Left lung (tissue), 10 donors: Measurements from ENCODE around the gene IL4R. TPM values are rescaled to one million over a fixed set of nuclear protein-coding genes. Genes with fewer than 3 reads are reported as not detected.

Experiments used
- ATAC-seq: fragments of 200-7000 bp; cut with Tn5 transposase; one replicate; pipeline ENCODE4 v1.9.1; 2020; ENCODE audit warnings: moderate library complexity
- DNase-seq, 4 donors: peaks; one replicate each; pipeline ENCODE4 v3.0.0-alpha.2; 2013 to 2020
- H3K27ac ChIP-seq, 2 donors: fragments of 200-600 bp; sonication (generic) in 1 of 2; one replicate each; pipeline versions ENCODE4 v1.5.0 to v1.8.0; 2020 to 2021
- H3K27me3 ChIP-seq, 2 donors: fragments of 200-600 bp; sonication (generic) in 1 of 2; one replicate each; pipeline versions ENCODE4 v1.5.0 to v1.8.0; 2020 to 2021
- H3K36me3 ChIP-seq, 2 donors: fragments of 200-600 bp; sonication (generic) in 1 of 2; one replicate each; pipeline versions ENCODE4 v1.5.0 to v1.8.0; 2020 to 2021
- H3K4me1 ChIP-seq, 2 donors: fragments of 200-600 bp; one replicate each; pipeline ENCODE4 v1.8.0; 2021
- H3K4me3 ChIP-seq, 2 donors: fragments of 200-600 bp; sonication (generic) in 1 of 2; one replicate each; pipeline versions ENCODE4 v1.5.0 to v1.8.0; 2020 to 2021; ENCODE audit warnings: mild to moderate bottlenecking in 1 of 2
- H3K9me3 ChIP-seq, 2 donors: fragments of 200-600 bp; sonication (generic) in 1 of 2; one replicate each; pipeline versions ENCODE4 v1.5.0 to v1.8.0; 2020 to 2021
- CTCF ChIP-seq, 2 donors: fragments of 200-600 bp; sonication (generic) in 1 of 2; IDR thresholded peaks; one replicate each; pipeline versions ENCODE4 v1.5.0 to v1.8.0; 2021; ENCODE audit warnings: antibody characterized with exemption in 2 of 2
- intact Hi-C, 2 donors: fragments of 100-400 bp; cut with DNase I; formaldehyde crosslinking; loops; one replicate each; pipeline versions ENCODE4 v1.11.2 to v1.14.2; 2022
- polyA plus RNA-seq, 6 donors: library from polyadenylated mRNA; unstranded; fragments of 120-200 nt; gene quantifications; one replicate each; pipeline ENCODE4 v1.2.1, GENCODE V29; 2013; ENCODE audit not compliant: insufficient read length in 6 of 6
- total RNA-seq, 2 donors: library from RNA; stranded (reverse); fragmentation: NEBNext Ultra II Directional; extraction: Animal tissue kit (Norgen Biotek cat#: 25700); gene quantifications; one replicate each; pipeline ENCODE4 v1.2.1, GENCODE V29; 2021
- donor health status: DM: no; HTN: yes; CAD: no.
- donor health status: DM: no; HTN: no; CAD: no.

The IL4R gene
- total and polyA plus RNA-seq, 8 donors: 29.4 to 133 (median 35.9) TPM

DNA sequence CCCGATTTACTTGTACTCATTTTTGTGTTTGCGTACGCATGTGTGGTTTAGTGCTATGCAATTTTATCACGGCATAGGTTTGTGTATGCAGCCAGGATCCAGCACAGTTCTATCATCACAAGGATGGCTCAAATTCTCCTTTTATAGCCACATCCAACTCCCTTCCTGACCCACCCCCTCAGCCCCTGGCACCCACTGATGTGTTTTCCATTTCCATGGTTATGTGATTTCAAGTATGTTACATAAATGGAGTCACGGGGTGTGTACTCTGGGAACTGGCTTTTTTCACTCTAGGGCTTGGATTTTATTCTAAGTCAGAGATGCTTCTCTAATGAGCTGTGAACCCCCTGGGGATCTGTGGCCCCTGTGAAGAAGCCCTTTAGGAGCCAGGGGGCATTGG is 16.8 kb downstream of the IL4R start:
- Histone ChIP-seq H3K9me3 (no peaks in the 10 kb centered on the region), H3K36me3 (peaks cover 0 to 54% of the 10 kb centered on the region in 2 donors), H3K27me3 (no peaks in the 10 kb centered on the region), H3K4me3 (no peak overlapping the region), H3K4me1 (peaks cover 37 to 99% of the 10 kb centered on the region in 2 donors), H3K27ac (peak overlapping the region; percentile 83 to 100)
- TF ChIP-seq CTCF (IDR thresholded peaks at IDR 0.05): no peak
- ATAC-seq (peak; percentile 46), DNase-seq (peak in 2 of 4 donors; percentile 73 to 74)
- intact Hi-C loops: no loop called here

DNA sequence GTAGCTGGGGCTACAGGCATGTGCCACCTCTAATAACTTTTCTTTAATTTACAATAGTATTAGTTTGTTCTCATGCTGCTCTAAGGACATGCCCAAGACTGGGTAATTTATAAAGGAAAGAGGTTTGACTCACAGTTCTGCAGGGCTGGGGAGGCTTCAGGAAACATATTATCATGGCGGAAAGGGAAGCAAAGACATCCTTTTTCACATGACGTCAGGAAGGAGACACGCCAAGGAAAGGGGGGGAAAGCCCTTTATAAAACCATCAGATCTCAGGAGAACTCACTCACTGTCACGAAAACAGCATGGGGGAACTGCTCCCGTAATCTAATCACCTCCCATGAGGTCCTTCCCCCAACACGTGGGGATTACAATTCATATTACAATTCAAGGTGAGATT is 18.3 kb downstream of the IL4R start:
- DNase-seq (no peak), ATAC-seq (no peak)
- no peak overlapping the region for H3K4me3 ChIP-seq
- no peaks in the 10 kb centered on the region for H3K27me3 ChIP-seq
- H3K4me1 ChIP-seq: peaks cover 36 to 99% of the 10 kb centered on the region in 2 donors
- no peak for TF ChIP-seq CTCF (IDR thresholded peaks at IDR 0.05)
- H3K36me3 ChIP-seq: peaks cover 0 to 65% of the 10 kb centered on the region in 2 donors
- H3K27ac ChIP-seq: peak overlapping the region; percentile 83 to 100
- intact Hi-C loops: no loop called here
- H3K9me3 ChIP-seq: no peaks in the 10 kb centered on the region

GRCh38 chr16:27333104-27333503 is 19.3 kb downstream of the IL4R start:
- Histone ChIP-seq H3K36me3 (peaks cover 0 to 73% of the 10 kb centered on the region in 2 donors), H3K4me3 (no peak overlapping the region), H3K4me1 (peaks cover 26 to 97% of the 10 kb centered on the region in 2 donors), H3K27ac (peak overlapping the region in 1 of 2 donors; percentile 100), H3K27me3 (no peaks in the 10 kb centered on the region), H3K9me3 (no peaks in the 10 kb centered on the region)
- DNase-seq (no peak), ATAC-seq (no peak)
- intact Hi-C loops: no loop called here
- no peak for TF ChIP-seq CTCF (IDR thresholded peaks at IDR 0.05)

DNA sequence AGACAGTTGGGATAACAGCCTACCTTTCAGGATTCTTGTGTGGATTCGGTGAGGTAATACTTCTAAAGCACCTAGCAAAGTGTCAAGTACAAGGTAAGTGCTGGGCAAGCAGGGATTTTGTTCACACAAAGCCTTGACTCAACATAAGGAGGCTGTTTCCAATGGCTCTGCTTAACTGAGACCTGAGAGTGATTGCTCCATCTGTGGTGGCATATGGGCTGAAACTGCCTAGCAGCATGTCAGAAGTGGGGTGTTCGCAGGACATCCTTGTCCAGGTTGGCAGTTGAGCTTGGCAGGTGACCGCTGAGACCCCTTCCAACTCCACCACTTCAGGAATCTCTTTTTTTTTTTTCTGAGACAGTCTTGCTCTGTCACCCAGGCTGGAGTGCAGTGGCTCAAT is 19.8 kb downstream of the IL4R start:
- TF ChIP-seq CTCF (IDR thresholded peaks at IDR 0.05): no peak
- Histone ChIP-seq H3K4me3 (no peak overlapping the region), H3K4me1 (peaks cover 23 to 97% of the 10 kb centered on the region in 2 donors), H3K36me3 (peaks cover 0 to 77% of the 10 kb centered on the region in 2 donors), H3K27ac (peak overlapping the region in 1 of 2 donors; percentile 100), H3K27me3 (no peaks in the 10 kb centered on the region), H3K9me3 (no peaks in the 10 kb centered on the region)
- DNase-seq (no peak), ATAC-seq (peak; percentile 30)
- intact Hi-C loops: no loop called here

DNA sequence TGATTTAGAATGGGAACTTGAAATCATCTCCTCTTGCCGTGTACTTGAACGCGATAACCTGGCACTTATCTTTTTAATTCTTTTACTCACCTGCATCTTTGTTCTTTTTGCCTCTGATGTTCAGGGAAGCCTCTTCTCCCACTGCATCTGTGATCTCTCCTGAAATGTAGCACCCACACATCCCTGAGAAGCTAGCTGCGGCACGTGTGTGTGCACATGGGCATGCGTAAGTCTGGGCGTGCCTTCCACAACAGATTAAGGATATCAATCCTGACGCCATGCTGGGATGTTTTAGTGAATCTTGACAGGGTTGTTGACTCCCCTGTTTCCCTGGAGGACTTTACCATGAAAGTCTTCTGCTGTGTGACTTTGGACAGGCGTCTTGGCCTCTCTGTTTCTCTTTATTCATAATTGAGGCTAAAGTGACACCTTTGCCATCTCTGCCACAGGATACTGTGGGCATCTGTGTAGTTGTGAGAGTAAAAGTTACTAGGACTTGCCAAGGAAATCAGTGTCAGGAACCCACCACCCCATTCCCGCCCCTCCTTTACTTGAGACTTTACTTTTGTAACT is 20.5 kb downstream of the IL4R start:
- H3K36me3 ChIP-seq: peaks cover 0 to 84% of the 10 kb centered on the region in 2 donors
- H3K4me1 ChIP-seq: peaks cover 21 to 97% of the 10 kb centered on the region in 2 donors
- DNase-seq (no peak), ATAC-seq (no peak)
- no peak overlapping the region for H3K4me3 ChIP-seq
- intact Hi-C loops: no loop called here
- H3K27ac ChIP-seq: peak overlapping the region in 1 of 2 donors; percentile 100
- TF ChIP-seq CTCF (IDR thresholded peaks at IDR 0.05): no peak
- H3K9me3 ChIP-seq: no peaks in the 10 kb centered on the region
- H3K27me3 ChIP-seq: no peaks in the 10 kb centered on the region
